Measurements from ENCODE around the gene STN1.

Gene STN1

GRCh38 chr10:103852189-103852711, 65.7 kb downstream of the STN1 start:
- no peak for DNase-seq (ENCODE audit: low spot score)
- TF ChIP-seq CTCF (IDR thresholded peaks at IDR 0.05; ENCODE audit: extremely low read depth, missing control alignments), result no peak

- TF ChIP-seq CTCF (IDR thresholded peaks at IDR 0.05; ENCODE audit: extremely low read depth, missing control alignments), result no peak
- no peak for DNase-seq (ENCODE audit: low spot score)
These were observed 66.7 kb downstream of the STN1 start for GRCh38 chr10:103851261-103851660.

GRCh38 chr10:103850572-103850895, 67.5 kb downstream of the STN1 start:
- no peak for TF ChIP-seq CTCF (IDR thresholded peaks at IDR 0.05; ENCODE audit: extremely low read depth, missing control alignments)
- DNase-seq (ENCODE audit: low spot score), result no peak

GRCh38 chr10:103849880-103850571, 68.0 kb downstream of the STN1 start:
- TF ChIP-seq CTCF (IDR thresholded peaks at IDR 0.05; ENCODE audit: extremely low read depth, missing control alignments), result no peak
- no peak for DNase-seq (ENCODE audit: low spot score)

GRCh38 chr10:103849212-103849877, 68.6 kb downstream of the STN1 start:
- no peak for DNase-seq (ENCODE audit: low spot score)
- no peak for TF ChIP-seq CTCF (IDR thresholded peaks at IDR 0.05; ENCODE audit: extremely low read depth, missing control alignments)

- TF ChIP-seq CTCF (IDR thresholded peaks at IDR 0.05; ENCODE audit: extremely low read depth, missing control alignments), result no peak
- DNase-seq (ENCODE audit: low spot score), result no peak
These were observed 70.0 kb downstream of the STN1 start for GRCh38 chr10:103847909-103848468.

GRCh38 chr10:103847346-103847745, 70.6 kb downstream of the STN1 start:
- no peak for TF ChIP-seq CTCF (IDR thresholded peaks at IDR 0.05; ENCODE audit: extremely low read depth, missing control alignments)
- DNase-seq (ENCODE audit: low spot score), result no peak
